ENCODE data around the gene GGT6.

Gene GGT6

GRCh38 chr17:4536742-4537411 lies 23.5 kb downstream of the GGT6 start:
- no peak for DNase-seq

- DNase-seq, result no peak
These were observed 24.1 kb downstream of the GGT6 start for GRCh38 chr17:4536259-4536741.

DNA sequence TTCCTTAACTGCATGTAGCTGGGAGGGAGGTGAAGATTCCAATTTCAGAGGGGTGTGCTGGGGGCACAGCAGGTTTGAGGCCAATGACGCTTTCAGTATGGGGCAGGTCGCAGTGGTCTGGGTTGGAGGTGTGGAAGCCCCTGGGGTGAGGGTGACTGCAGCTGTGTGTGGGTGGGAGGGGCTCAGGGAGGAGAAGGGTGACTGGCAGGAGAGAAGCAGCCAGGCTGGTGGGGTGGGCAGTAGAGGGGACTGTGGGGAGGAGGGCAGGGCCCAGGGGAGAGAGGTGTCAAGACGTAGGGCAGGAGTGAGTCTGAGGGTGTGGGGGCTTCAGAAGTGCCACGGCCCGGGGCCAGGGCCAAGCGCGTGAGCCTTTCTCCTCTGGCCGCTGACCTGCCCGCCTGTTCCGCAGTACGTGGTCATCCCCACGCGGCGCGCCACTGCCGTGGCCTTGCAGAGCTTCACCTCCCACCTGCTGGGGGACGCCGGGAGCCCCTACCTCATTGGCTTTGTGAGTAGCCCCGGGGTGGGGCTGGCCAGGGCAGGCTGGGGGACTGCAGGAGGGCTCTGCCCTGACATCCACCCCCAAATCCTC lies 24.6 kb downstream of the GGT6 start:
- no peak for DNase-seq

DNA sequence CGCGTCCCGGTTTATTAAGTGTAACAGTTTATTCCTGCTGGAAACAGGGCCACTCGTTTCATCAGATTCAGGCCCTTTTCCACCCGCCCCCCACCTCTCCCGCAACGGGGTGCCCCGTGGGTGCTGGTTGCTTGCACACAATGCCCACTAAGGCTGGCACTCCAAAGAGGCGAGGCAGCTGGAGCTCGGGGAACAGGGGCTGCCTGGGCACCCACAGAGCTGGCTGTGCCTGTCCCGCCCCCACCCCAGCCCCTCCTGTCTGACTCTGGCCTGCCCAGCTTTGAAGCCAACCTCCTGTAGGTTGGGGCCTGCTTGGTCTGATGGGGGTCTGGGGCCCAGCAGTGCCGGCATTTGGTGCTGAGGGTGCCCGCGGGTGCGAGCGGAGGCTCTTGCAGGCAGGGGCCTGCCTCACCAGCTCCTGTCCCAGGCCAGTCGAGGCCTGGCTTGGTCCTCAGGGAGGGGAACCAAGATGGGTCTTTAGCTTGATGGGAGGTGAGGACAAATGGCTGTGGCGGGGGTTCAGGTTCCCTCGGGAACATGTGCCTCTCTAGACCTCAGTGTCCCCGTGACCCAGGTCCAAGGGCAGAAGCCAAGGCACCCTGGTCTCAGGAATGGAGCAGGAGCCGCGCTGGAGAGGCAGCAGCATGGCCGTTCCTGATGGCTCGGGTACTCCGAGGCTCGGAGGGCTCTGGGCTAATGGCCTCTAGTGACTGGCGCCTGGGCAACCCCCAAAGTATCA lies 25.3 kb downstream of the GGT6 start:
- DNase-seq, result no peak

DNA sequence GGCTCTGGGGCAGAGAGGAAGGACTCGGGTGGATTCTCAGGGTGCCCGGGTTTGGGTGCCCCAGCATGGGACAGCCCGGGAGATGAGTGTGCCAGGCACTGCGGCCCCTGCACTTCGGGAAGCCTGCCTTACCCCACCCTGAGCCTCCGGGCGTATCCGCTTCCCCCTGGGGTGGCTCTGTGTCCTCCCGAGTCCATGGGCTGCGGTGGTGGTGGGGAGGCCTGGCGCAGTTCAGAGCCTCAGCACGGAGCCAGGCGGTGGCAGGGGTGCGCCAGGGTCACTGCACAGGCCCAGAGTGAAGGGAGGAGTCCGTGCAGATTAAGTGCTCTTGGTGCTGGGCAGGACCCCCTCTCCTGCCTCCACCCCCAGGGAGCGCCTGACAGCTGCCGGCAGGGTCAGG lies 25.9 kb downstream of the GGT6 start:
- DNase-seq, result no peak

- no peak for DNase-seq
These were observed 26.6 kb downstream of the GGT6 start for GRCh38 chr17:4533523-4534504.

- no peak for DNase-seq
These were observed 27.4 kb downstream of the GGT6 start for GRCh38 chr17:4532860-4533522.

DNA sequence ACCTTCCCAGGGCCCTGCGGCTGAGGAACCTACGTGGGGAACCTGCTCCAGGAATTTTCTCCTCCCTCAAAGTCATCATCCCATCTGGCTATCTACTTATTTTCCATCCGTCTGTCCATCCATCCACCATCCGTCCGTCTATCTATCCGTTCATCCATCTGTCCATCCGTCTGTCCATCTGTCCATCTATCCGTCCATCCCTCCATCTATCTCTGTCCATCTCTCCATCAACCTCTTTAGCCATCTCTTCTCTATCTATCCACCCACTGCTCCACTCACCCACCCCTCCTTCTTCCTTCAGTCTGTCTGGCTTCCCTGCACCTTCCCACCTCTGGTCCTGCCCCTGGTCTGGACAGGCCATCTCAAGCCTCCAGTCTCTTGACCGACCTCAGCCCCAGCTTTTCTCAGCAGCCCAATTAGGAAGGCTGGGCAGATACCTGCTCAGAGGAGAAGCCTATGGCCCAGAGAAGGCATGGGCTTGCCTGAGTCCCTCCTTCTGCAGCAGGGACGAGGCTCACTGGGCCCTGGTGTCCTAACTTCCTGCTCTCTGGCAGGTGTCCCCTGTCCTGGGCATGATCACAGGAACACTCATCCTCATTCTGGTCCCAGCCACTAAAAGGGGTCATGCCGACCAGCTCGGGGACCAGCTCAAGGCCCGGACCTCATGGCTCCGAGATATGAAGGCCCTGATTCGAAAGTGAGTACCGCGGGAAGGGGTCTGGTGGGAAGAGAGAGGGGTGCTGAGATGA lies 28.2 kb downstream of the GGT6 start:
- DNase-seq, result no peak

- no peak for DNase-seq
These were observed 29.3 kb downstream of the GGT6 start for GRCh38 chr17:4530799-4531730.

GRCh38 chr17:4529533-4530152 lies 30.7 kb downstream of the GGT6 start:
- DNase-seq, result no peak

DNA sequence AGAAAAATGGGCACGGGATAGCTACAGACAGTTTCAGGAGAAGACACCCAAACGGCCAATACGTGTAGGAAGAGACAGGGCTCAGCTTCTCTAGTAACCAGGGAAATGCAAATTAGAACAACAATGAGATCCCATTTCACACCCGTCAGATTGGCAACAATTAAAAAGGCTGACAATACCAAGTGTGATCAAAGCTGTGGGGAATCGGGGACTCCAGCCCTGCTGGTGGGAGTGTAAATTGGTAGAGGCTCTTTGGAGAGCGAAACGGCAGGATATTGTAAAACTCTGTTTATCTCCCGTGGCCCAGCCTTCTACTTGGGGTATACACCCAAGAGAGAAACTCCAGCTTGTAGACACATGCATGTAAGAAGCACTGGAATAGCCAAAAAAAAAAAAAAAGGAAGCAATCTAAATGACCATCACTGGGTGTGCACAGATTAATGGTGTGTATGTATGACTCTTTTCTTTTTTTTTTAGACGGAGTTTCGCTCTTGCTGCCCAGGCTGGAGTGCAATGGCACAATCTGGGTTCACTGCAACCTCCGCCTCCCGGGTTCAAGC lies 32.7 kb downstream of the GGT6 start:
- DNase-seq, result no peak

- DNase-seq, result no peak
These were observed 33.2 kb downstream of the GGT6 start for GRCh38 chr17:4527134-4527533.

- no peak for DNase-seq
These were observed 34.5 kb downstream of the GGT6 start for GRCh38 chr17:4525691-4526397.

DNA sequence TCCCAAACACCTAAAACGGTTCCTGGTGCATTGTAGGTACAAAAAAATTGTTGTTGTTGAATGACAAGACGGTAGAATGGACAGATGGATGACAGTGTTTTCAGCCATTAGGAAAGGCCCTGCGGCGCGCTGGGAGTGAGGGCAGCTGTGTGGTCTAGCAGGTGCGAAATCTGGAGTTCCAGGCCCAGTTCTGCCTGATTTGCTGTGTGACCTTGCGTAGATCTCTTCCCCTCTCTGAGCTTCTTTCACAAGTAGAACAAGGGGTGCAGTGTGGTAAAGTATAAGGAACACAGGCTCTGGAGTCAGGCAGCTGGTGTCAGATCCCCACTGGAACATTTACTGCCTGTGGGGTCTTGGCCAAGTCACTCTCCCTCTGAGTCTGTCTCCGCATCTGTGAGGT lies 36.4 kb downstream of the GGT6 start:
- DNase-seq, result no peak

DNA sequence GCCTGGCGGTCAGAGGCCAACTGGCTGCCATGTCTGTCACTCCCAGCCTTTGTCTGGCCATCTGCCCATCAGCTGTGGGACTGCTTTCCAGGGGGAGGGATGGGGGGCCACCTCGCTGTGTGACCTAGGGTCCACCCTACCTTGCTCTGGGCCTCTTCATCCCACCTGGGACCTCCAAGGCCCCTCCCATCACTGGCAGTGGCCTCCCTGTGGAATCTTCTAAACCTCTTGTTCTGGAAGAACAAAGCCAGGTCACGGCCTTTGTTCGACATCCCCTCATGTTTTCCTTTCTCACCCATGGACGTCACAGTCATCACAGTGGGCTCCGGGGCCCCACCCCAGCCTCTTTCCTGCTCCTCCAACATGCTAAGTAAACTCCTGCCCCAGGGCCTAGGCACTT lies 37.7 kb downstream of the GGT6 start:
- no peak for DNase-seq

GRCh38 chr17:4520894-4521600 lies 39.3 kb downstream of the GGT6 start:
- no peak for DNase-seq

GRCh38 chr17:4520060-4520893 lies 40.1 kb downstream of the GGT6 start:
- no peak for DNase-seq

Data from activated CD4-positive, alpha-beta T cell treated with anti-CD3 and anti-CD28 coated beads, Interleukin-2, amount 50 U/mL, for 48 hours (primary cell).